ENCODE results near the gene ANAPC1.
A peak's percentile ranks its signal among the peaks of the same experiment; 100 is the strongest.

Gene ANAPC1

GRCh38 chr2:111898703-111899514 is 14.9 kb upstream of the ANAPC1 start (continued):
- TF ChIP-seq ZNF776 (tag by site-specific recombination; IDR thresholded peaks at IDR 0.05; ENCODE audit: borderline replicate concordance) (no peak), ZNF747 (tag by site-specific recombination; IDR thresholded peaks at IDR 0.05) (no peak), HOXD13 (CRISPR knock-in tag; IDR thresholded peaks at IDR 0.05; ENCODE audit: borderline replicate concordance) (no peak), ZNF600 (tag by site-specific recombination; IDR thresholded peaks at IDR 0.05) (peak; percentile 76), WT1 (tag by site-specific recombination; IDR thresholded peaks at IDR 0.05) (no peak; the same call in 1 of the 2 replicates), ZNF518A (tag by site-specific recombination; conservative IDR thresholded peaks at IDR 0.05; ENCODE audit: low read depth) (no peak), ZFP37 (tag by site-specific recombination; IDR thresholded peaks at IDR 0.05) (peak; percentile 40; the same call in 1 of the 2 replicates), ZNF155 (tag by site-specific recombination; IDR thresholded peaks at IDR 0.05) (no peak), EGR2 (tag by site-specific recombination; IDR thresholded peaks at IDR 0.05; ENCODE audit: low read depth) (peak; percentile 56), ZNF624 (tag by site-specific recombination; IDR thresholded peaks at IDR 0.05) (no peak), ZNF24 (tag by site-specific recombination; IDR thresholded peaks at IDR 0.05) (no peak), PRDM6 (tag by site-specific recombination; IDR thresholded peaks at IDR 0.05) (no peak), ZSCAN16 (tag by site-specific recombination; IDR thresholded peaks at IDR 0.05) (no peak), ZFHX2 (tag by site-specific recombination; conservative IDR thresholded peaks at IDR 0.05) (peak; percentile 79), BCL11A (tag by site-specific recombination; IDR thresholded peaks at IDR 0.05; ENCODE audit: low read depth) (peak; percentile 49; the same call in 1 of the 2 replicates), ZFP41 (tag by site-specific recombination; IDR thresholded peaks at IDR 0.05; ENCODE audit: borderline replicate concordance) (no peak), ZBTB6 (tag by site-specific recombination; IDR thresholded peaks at IDR 0.05) (no peak), ATF2 (tag by site-specific recombination; IDR thresholded peaks at IDR 0.05; ENCODE audit: low read depth) (no peak), ZIC2 (tag by site-specific recombination; IDR thresholded peaks at IDR 0.05) (peak; percentile 78), BCL11B (tag by site-specific recombination; IDR thresholded peaks at IDR 0.05; ENCODE audit: low read depth) (no peak), ZBTB17 (tag by site-specific recombination; IDR thresholded peaks at IDR 0.05) (peak; percentile 39), GLIS1 (tag by site-specific recombination; IDR thresholded peaks at IDR 0.05) (0 out of 2 replicates have a peak, but pooled peaks have one; percentile 18), TSHZ1 (tag by site-specific recombination; IDR thresholded peaks at IDR 0.05; ENCODE audit: borderline replicate concordance) (no peak)

Data from HEK293 (cell line).